Osteocyte (in vitro differentiated cells): ENCODE measurements around the gene ABL2. TPM values are rescaled to one million over a fixed set of nuclear protein-coding genes. Genes with fewer than 3 reads are reported as not detected.
"Not testable (repeated sequence)": the region's sequence is repeated elsewhere in the genome, so short reads cannot be mapped to it uniquely, and the experiment has no call there.

ENCODE experiments used
- DNase-seq: peaks from one replicate; pipeline ENCODE4 v3.0.0; 2021; ENCODE audit warnings: mixed read lengths; ENCODE audit not compliant: unreplicated experiment; ENCODE audit errors: extremely low spot score
- H3K27ac Mint-ChIP-seq: one replicate; pipeline ENCODE4 v1.8.0; 2021; ENCODE audit warnings: mild to moderate bottlenecking, mixed read lengths; ENCODE audit not compliant: unreplicated experiment
- H3K27me3 Mint-ChIP-seq: one replicate; pipeline ENCODE4 v1.8.0; 2021; ENCODE audit warnings: mixed read lengths; ENCODE audit not compliant: unreplicated experiment
- H3K36me3 Mint-ChIP-seq: one replicate; pipeline ENCODE4 v1.8.0; 2021; ENCODE audit warnings: mixed read lengths; ENCODE audit not compliant: unreplicated experiment
- H3K4me1 Mint-ChIP-seq: one replicate; pipeline ENCODE4 v1.8.0; 2021; ENCODE audit warnings: mixed read lengths; ENCODE audit not compliant: unreplicated experiment
- H3K4me3 Mint-ChIP-seq: one replicate; pipeline ENCODE4 v1.8.0; 2021; ENCODE audit warnings: mild to moderate bottlenecking, moderate library complexity, mixed read lengths; ENCODE audit not compliant: unreplicated experiment
- H3K9me3 Mint-ChIP-seq: one replicate; pipeline ENCODE4 v1.8.0; 2021; ENCODE audit warnings: mixed read lengths; ENCODE audit not compliant: unreplicated experiment
- CTCF ChIP-seq: fragments of 200-600 bp; sonication (generic); IDR thresholded peaks from 2 replicates; pipeline ENCODE4 v1.5.0; 2021; ENCODE audit warnings: antibody characterized with exemption, mild to moderate bottlenecking, moderate library complexity
- total RNA-seq: library from RNA; stranded (reverse); gene quantifications from 2 replicates; pipeline ENCODE4 v1.2.1, GENCODE V29; 2021

The ABL2 gene
- total RNA-seq, 1 donor from 2014 or later: 36.3 TPM

GRCh38 chr1:179247923-179248322 is 18.4 kb upstream of the ABL2 start:
- DNase-seq: peak; percentile 23
- TF ChIP-seq CTCF: no peak
- H3K27me3 Mint-ChIP-seq: no peaks in the 10 kb centered on the region
- no peak overlapping the region for H3K27ac Mint-ChIP-seq
- no peaks in the 10 kb centered on the region for H3K36me3 Mint-ChIP-seq
- no peak overlapping the region for H3K4me3 Mint-ChIP-seq
- no peaks in the 10 kb centered on the region for H3K9me3 Mint-ChIP-seq
- H3K4me1 Mint-ChIP-seq: no peaks in the 10 kb centered on the region

GRCh38 chr1:179245426-179245825 is 15.9 kb upstream of the ABL2 start:
- H3K27me3 Mint-ChIP-seq, H3K4me1 Mint-ChIP-seq, H3K9me3 Mint-ChIP-seq, H3K36me3 Mint-ChIP-seq, H3K4me3 Mint-ChIP-seq, H3K27ac Mint-ChIP-seq: not testable (repeated sequence)
- peak; percentile 15 for DNase-seq

DNA sequence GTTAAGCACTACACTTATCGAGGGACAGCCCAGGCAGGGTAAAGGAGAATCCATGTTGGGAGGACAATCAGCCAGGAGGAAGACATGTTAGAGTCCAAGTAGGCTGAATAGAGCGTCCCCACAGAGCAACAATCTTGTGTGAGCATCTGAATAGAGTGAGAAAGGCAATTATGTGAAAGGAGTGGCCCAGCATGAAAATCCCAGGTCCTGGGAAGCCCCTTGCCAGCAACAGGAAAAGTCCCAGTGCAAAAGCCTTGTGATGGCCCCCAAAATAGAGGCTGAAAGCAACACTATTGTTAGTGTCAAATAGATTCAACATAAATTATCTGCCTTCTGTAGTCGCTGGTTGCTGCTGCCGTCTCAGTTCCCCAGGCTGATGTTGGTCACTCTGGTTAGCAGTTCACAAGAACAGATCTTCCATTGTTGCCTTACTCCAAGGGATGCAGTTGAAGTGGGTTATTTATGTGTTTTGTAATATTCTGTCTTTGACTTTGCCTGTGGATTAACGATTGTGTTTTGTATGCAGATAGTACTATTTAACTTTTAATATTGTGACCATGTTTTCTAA is 12.1 kb upstream of the ABL2 start:
- Mint-ChIP-seq H3K27me3 (no peaks in the 10 kb centered on the region), H3K27ac (no peak overlapping the region), H3K9me3 (no peaks in the 10 kb centered on the region), H3K36me3 (no peaks in the 10 kb centered on the region), H3K4me3 (no peak overlapping the region), H3K4me1 (no peaks in the 10 kb centered on the region)
- no peak for TF ChIP-seq CTCF
- peak; percentile 42 for DNase-seq

DNA sequence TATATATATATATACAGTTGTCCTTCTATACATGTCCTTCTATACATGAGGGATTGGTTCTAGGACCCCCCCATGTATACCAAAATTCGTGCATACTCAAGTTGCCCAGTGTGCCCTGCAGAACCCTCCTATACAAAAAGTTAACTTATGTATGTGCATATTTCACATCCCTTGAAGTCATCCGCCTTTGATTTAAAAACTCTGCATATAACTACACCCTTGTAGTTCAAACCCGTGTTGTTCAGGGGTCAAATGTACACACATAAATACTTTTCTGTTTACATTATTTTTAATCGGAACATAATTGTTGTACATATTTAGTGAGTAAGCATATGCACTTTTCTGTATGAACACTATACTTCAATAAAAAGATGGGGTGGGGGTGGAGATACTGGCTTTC is 7.7 kb upstream of the ABL2 start:
- Mint-ChIP-seq H3K36me3 (no peaks in the 10 kb centered on the region), H3K27me3 (no peaks in the 10 kb centered on the region), H3K27ac (no peak overlapping the region), H3K4me1 (peaks cover 3% of the 10 kb centered on the region), H3K9me3 (no peaks in the 10 kb centered on the region), H3K4me3 (no peak overlapping the region)
- TF ChIP-seq CTCF: no peak
- no peak for DNase-seq

GRCh38 chr1:179234863-179235262 is 5.4 kb upstream of the ABL2 start:
- Mint-ChIP-seq H3K4me1 (peaks cover 12% of the 10 kb centered on the region), H3K36me3 (no peaks in the 10 kb centered on the region), H3K4me3 (no peak overlapping the region), H3K27me3 (no peaks in the 10 kb centered on the region), H3K9me3 (no peaks in the 10 kb centered on the region), H3K27ac (no peak overlapping the region)
- peak; percentile 30 for DNase-seq
- no peak for TF ChIP-seq CTCF

DNA sequence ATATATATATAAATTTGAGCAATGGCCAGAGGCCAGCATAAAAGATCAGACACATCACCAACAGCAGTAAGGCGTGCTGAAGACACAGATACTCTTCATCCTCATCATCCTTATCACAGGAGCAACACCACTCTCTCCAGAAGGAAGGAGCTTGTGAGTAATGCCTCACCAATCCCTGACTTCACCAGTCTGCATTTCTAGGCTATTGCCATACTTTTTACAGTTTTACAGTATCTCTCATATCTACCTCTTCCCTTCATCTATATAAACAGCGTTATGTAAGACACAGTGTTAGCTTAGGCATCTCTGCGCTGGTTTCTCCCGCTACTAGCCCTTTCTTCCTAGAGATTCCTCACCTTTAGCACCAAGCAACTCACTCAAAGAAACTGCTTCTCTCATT is 2.4 kb upstream of the ABL2 start:
- H3K27ac Mint-ChIP-seq: no peak overlapping the region

More for the DNA sequence above, 2.4 kb upstream of the ABL2 start:
- H3K27me3 Mint-ChIP-seq: no peaks in the 10 kb centered on the region
- DNase-seq: no peak
- no peak for TF ChIP-seq CTCF
- no peaks in the 10 kb centered on the region for H3K36me3 Mint-ChIP-seq
- no peaks in the 10 kb centered on the region for H3K9me3 Mint-ChIP-seq
- peaks cover 33% of the 10 kb centered on the region for H3K4me1 Mint-ChIP-seq
- no peak overlapping the region for H3K4me3 Mint-ChIP-seq
